Astrocyte (in vitro differentiated cells and primary cell): Measurements from ENCODE around the gene MYOG. TPM values are rescaled to one million over a fixed set of nuclear protein-coding genes. Genes with fewer than 3 reads are reported as not detected.

ENCODE experiments used
- DNase-seq: peaks from one replicate; pipeline ENCODE4 v3.0.0-alpha.2; 2010; ENCODE audit warnings: low read depth
- FAIRE-seq: peaks from 2 replicates; lab custom pipeline; 2011; peaks lifted over from hg19 to GRCh38; lab: Jason Lieb, UNC
- H2AFZ ChIP-seq: 2 replicates; pipeline ENCODE4 v1.6.0; 2012; ENCODE audit warnings: low read depth, low read length, inconsistent platforms
- H3K27ac ChIP-seq: 2 replicates; pipeline ENCODE4 v1.5.1; 2011; ENCODE audit warnings: low read depth, low read length, inconsistent platforms
- H3K27me3 ChIP-seq: 2 replicates; pipeline ENCODE4 v1.6.0; 2011; ENCODE audit warnings: low read length, inconsistent platforms; ENCODE audit not compliant: insufficient read depth
- H3K36me3 ChIP-seq: 2 replicates; pipeline ENCODE4 v1.5.1; 2011; ENCODE audit warnings: low read length, inconsistent platforms; ENCODE audit not compliant: insufficient read depth
- H3K4me1 ChIP-seq: 2 replicates; pipeline ENCODE4 v1.5.1; 2011; ENCODE audit warnings: low read length, inconsistent platforms; ENCODE audit not compliant: insufficient read depth
- H3K4me2 ChIP-seq: 2 replicates; pipeline ENCODE4 v1.6.0; 2012; ENCODE audit warnings: low read length, inconsistent platforms
- H3K4me3 ChIP-seq: 2 replicates; pipeline ENCODE4 v1.5.1; 2011; ENCODE audit warnings: low read depth, mild to moderate bottlenecking, low read length, inconsistent platforms; ENCODE audit not compliant: insufficient read depth
- H3K79me2 ChIP-seq: 2 replicates; pipeline ENCODE4 v1.6.0; 2012; ENCODE audit warnings: mild to moderate bottlenecking, low read length, inconsistent platforms; ENCODE audit not compliant: insufficient read depth
- H3K9ac ChIP-seq: 2 replicates; pipeline ENCODE4 v1.6.0; 2012; ENCODE audit warnings: mild to moderate bottlenecking, low read length, inconsistent platforms
- H3K9me3 ChIP-seq: 2 replicates; pipeline ENCODE4 v1.5.1; 2012; ENCODE audit warnings: low read depth, mild to moderate bottlenecking, low read length, inconsistent platforms; ENCODE audit not compliant: insufficient read depth
- H4K20me1 ChIP-seq: 2 replicates; pipeline ENCODE4 v1.6.0; 2012; ENCODE audit warnings: low read length, inconsistent platforms; ENCODE audit not compliant: insufficient read depth
- H3K27ac Mint-ChIP-seq: one replicate; pipeline ENCODE4 v1.8.0; 2021; ENCODE audit warnings: mild to moderate bottlenecking, mixed read lengths; ENCODE audit not compliant: unreplicated experiment
- H3K27me3 Mint-ChIP-seq: one replicate; pipeline ENCODE4 v1.8.0; 2021; ENCODE audit warnings: low read depth, mixed read lengths; ENCODE audit not compliant: unreplicated experiment
- H3K36me3 Mint-ChIP-seq: one replicate; pipeline ENCODE4 v1.8.0; 2021; ENCODE audit warnings: low read depth, mixed read lengths; ENCODE audit not compliant: unreplicated experiment
- H3K4me1 Mint-ChIP-seq: one replicate; pipeline ENCODE4 v1.8.0; 2021; ENCODE audit warnings: low read depth, mixed read lengths; ENCODE audit not compliant: unreplicated experiment
- H3K4me3 Mint-ChIP-seq: one replicate; pipeline ENCODE4 v1.8.0; 2021; ENCODE audit warnings: mild to moderate bottlenecking, moderate library complexity, mixed read lengths; ENCODE audit not compliant: unreplicated experiment
- H3K9me3 Mint-ChIP-seq: one replicate; pipeline ENCODE4 v1.8.0; 2021; ENCODE audit warnings: mild to moderate bottlenecking, mixed read lengths; ENCODE audit not compliant: unreplicated experiment
- CTCF ChIP-seq: IDR thresholded peaks from 2 replicates; pipeline ENCODE4 v1.5.1; 2011; ENCODE audit warnings: low read depth, mild to moderate bottlenecking, inconsistent platforms, low read length, moderate library complexity; ENCODE audit not compliant: insufficient read depth
- EZH2 ChIP-seq: IDR thresholded peaks from 2 replicates; pipeline ENCODE4 v1.6.1; 2012; ENCODE audit warnings: mild to moderate bottlenecking, low read length, inconsistent platforms; ENCODE audit not compliant: insufficient read depth
- total RNA-seq: library from RNA; stranded (reverse); gene quantifications from 2 replicates; pipeline ENCODE4 v1.2.1, GENCODE V29; 2021

Gene MYOG
- total RNA-seq, 1 donor from 2014 or later, result not detected

- Mint-ChIP-seq H3K4me3 (no peak overlapping the region), H3K9me3 (peaks cover 31% of the 10 kb centered on the region), H3K4me1 (no peaks in the 10 kb centered on the region), H3K27ac (no peak overlapping the region), H3K36me3 (peaks cover 4% of the 10 kb centered on the region), H3K27me3 (peaks cover 34% of the 10 kb centered on the region)
- H3K9ac ChIP-seq, result no peak overlapping the region
- no peaks in the 10 kb centered on the region for H3K4me1 ChIP-seq
- no peaks in the 10 kb centered on the region for H3K36me3 ChIP-seq
- peaks cover 18% of the 10 kb centered on the region for H3K27me3 ChIP-seq
- TF ChIP-seq CTCF (no peak), EZH2 (no peak)
- no peak overlapping the region for H3K27ac ChIP-seq
- H3K4me3 ChIP-seq, result no peak overlapping the region
- no peaks in the 10 kb centered on the region for H4K20me1 ChIP-seq
- no peak overlapping the region for H3K4me2 ChIP-seq
- H3K9me3 ChIP-seq, result no peaks in the 10 kb centered on the region
- no peak for DNase-seq
- H3K79me2 ChIP-seq, result no peaks in the 10 kb centered on the region
- no peak for FAIRE-seq
- no peak overlapping the region for H2AFZ ChIP-seq
Observed at GRCh38 chr1:203098914-203099520, 13.2 kb upstream of the MYOG start.

DNA sequence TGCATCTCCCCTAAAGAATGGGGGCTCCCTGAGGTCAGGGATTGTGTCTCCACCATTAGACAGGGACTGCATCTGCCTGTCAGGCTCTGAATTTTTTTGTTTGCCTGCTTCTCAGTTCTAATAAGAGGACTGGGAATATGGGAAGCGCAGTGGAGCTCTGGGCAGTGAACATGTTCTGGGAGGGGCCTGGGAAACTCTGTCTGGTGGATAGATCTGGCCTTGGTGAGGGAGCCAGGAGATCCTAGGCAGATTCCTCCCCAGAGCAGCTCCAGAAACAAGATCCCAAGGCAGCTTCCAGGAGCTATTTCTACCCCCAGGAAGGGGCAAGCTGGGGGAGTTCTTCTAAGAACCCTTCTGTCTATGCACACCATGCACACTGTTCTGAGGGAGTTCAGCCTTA, 12.6 kb upstream of the MYOG start:
- H3K4me3 Mint-ChIP-seq, result no peak overlapping the region
- no peaks in the 10 kb centered on the region for H3K79me2 ChIP-seq
- H3K27me3 ChIP-seq, result peaks cover 18% of the 10 kb centered on the region
- H3K4me1 Mint-ChIP-seq, result no peaks in the 10 kb centered on the region
- H2AFZ ChIP-seq, result no peak overlapping the region
- H3K27ac Mint-ChIP-seq, result no peak overlapping the region
- H3K27me3 Mint-ChIP-seq, result peaks cover 31% of the 10 kb centered on the region
- TF ChIP-seq CTCF (no peak), EZH2 (no peak)
- H4K20me1 ChIP-seq, result no peaks in the 10 kb centered on the region
- DNase-seq, result no peak
- H3K9me3 ChIP-seq, result no peaks in the 10 kb centered on the region
- no peak overlapping the region for H3K27ac ChIP-seq
- no peak overlapping the region for H3K4me2 ChIP-seq
- H3K36me3 ChIP-seq, result no peaks in the 10 kb centered on the region
- H3K9ac ChIP-seq, result no peak overlapping the region
- peaks cover 4% of the 10 kb centered on the region for H3K36me3 Mint-ChIP-seq
- peaks cover 33% of the 10 kb centered on the region for H3K9me3 Mint-ChIP-seq
- no peaks in the 10 kb centered on the region for H3K4me1 ChIP-seq
- no peak overlapping the region for H3K4me3 ChIP-seq
- FAIRE-seq, result no peak

DNA sequence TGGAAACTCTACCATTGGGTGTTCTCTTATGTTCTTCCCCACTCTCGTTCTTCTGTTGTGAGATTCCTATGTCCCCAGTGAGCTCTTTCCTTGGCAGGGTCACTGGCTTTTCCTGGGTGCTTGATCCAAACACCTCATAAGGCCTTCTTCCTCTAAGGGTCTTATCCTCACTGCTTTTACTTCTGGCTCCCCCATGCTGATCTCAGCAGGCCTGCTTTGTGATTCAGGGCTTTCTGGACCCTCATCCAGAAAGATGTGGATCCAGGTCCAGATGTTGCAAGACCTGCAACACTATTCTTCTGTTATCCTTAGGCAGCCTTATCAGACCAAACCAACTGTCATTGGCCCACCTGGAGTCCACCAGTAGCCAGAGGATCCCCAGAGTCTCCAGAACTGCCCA, 11.2 kb upstream of the MYOG start:
- H3K4me1 ChIP-seq, result no peaks in the 10 kb centered on the region
- FAIRE-seq (no peak), DNase-seq (no peak)
- Mint-ChIP-seq H3K9me3 (peaks cover 32% of the 10 kb centered on the region), H3K27ac (no peak overlapping the region), H3K36me3 (peaks cover 4% of the 10 kb centered on the region), H3K4me3 (no peak overlapping the region), H3K27me3 (peaks cover 27% of the 10 kb centered on the region), H3K4me1 (no peaks in the 10 kb centered on the region)
- TF ChIP-seq EZH2, result no peak
- no peak for TF ChIP-seq CTCF
- peaks cover 12% of the 10 kb centered on the region for H3K27me3 ChIP-seq
- no peaks in the 10 kb centered on the region for H4K20me1 ChIP-seq
- no peaks in the 10 kb centered on the region for H3K9me3 ChIP-seq
- H3K27ac ChIP-seq, result no peak overlapping the region
- H3K4me3 ChIP-seq, result no peak overlapping the region
- no peaks in the 10 kb centered on the region for H3K36me3 ChIP-seq
- H2AFZ ChIP-seq, result no peak overlapping the region
- no peak overlapping the region for H3K9ac ChIP-seq
- H3K4me2 ChIP-seq, result no peak overlapping the region
- H3K79me2 ChIP-seq, result no peaks in the 10 kb centered on the region
